ENCODE results near the gene PKNOX2.

The PKNOX2 gene

GRCh38 chr11:125239585-125240560, 75.3 kb downstream of the PKNOX2 start:
- no peak for DNase-seq

GRCh38 chr11:125241104-125241503, 76.6 kb downstream of the PKNOX2 start:
- DNase-seq: no peak

GRCh38 chr11:125242141-125242775, 77.7 kb downstream of the PKNOX2 start:
- DNase-seq: no peak

GRCh38 chr11:125244166-125244565, 79.6 kb downstream of the PKNOX2 start:
- no peak for DNase-seq

- no peak for DNase-seq
These were observed 80.7 kb downstream of the PKNOX2 start for GRCh38 chr11:125245299-125245698.

GRCh38 chr11:125247431-125247830, 82.9 kb downstream of the PKNOX2 start:
- DNase-seq: no peak

- no peak for DNase-seq
These were observed 86.0 kb downstream of the PKNOX2 start for GRCh38 chr11:125250318-125251213.

GRCh38 chr11:125251214-125251545, 86.6 kb downstream of the PKNOX2 start:
- DNase-seq: no peak

- no peak for DNase-seq
These were observed 87.4 kb downstream of the PKNOX2 start for GRCh38 chr11:125251956-125252355.

- no peak for DNase-seq
These were observed 88.7 kb downstream of the PKNOX2 start for GRCh38 chr11:125253289-125253688.

GRCh38 chr11:125253795-125254525, 89.4 kb downstream of the PKNOX2 start:
- DNase-seq: no peak

- no peak for DNase-seq
These were observed 92.1 kb downstream of the PKNOX2 start for GRCh38 chr11:125256541-125257189.

- DNase-seq: no peak
These were observed 92.6 kb downstream of the PKNOX2 start for GRCh38 chr11:125257190-125257579.

GRCh38 chr11:125257751-125258150, 93.2 kb downstream of the PKNOX2 start:
- no peak for DNase-seq

GRCh38 chr11:125258291-125259032, 93.9 kb downstream of the PKNOX2 start:
- no peak for DNase-seq

- DNase-seq: no peak
These were observed 97.0 kb downstream of the PKNOX2 start for GRCh38 chr11:125261588-125261987.

- DNase-seq: no peak
These were observed 97.8 kb downstream of the PKNOX2 start for GRCh38 chr11:125262194-125262829.

- DNase-seq: no peak
These were observed 98.3 kb downstream of the PKNOX2 start for GRCh38 chr11:125262830-125263218.

GRCh38 chr11:125263268-125263790, 98.8 kb downstream of the PKNOX2 start:
- DNase-seq: no peak

Measured in central memory CD4-positive, alpha-beta T cell (primary cell).